ENCODE results near the gene ADPRH.

ADPRH gene

GRCh38 chr3:119619094-119619493 lies 39.8 kb downstream of the ADPRH start:
- ATAC-seq (ENCODE audit: low read depth): no peak
- no peaks in the 10 kb centered on the region for H3K36me3 Mint-ChIP-seq

DNA sequence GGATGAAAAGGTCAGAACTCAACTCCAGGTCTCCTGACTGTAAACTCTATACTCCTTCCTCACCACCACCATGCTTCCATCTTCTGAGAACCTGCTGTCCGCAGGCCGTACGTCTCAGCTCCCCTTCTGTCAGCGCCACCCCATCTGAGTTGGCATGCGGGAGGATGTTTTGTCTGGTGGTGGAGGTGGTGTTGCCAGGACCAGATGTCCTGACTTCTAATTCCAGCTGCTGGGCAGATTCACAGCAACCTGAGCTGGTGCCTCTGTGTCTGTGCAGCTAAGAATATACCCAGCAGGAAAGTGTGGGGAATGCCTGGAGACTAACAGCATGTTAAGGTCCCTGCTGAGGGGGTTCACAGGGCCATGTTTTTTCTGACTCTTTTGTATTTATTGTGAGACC lies 41.6 kb downstream of the ADPRH start:
- no peak for ATAC-seq (ENCODE audit: low read depth)
- peaks cover 18% of the 10 kb centered on the region for H3K4me1 Mint-ChIP-seq
- DNase-seq (ENCODE audit: low spot score in 2 of 2): no peak
- H3K27me3 Mint-ChIP-seq: no peaks in the 10 kb centered on the region
- no peak overlapping the region for H3K27ac Mint-ChIP-seq
- no peaks in the 10 kb centered on the region for H3K36me3 Mint-ChIP-seq
- no peaks in the 10 kb centered on the region for H3K9me3 Mint-ChIP-seq
- H3K4me3 Mint-ChIP-seq: no peak overlapping the region

More at GRCh38 chr3:119619094-119619493, 39.8 kb downstream of the ADPRH start:
- H3K27ac Mint-ChIP-seq: no peak overlapping the region
- H3K4me3 Mint-ChIP-seq: no peak overlapping the region
- H3K27me3 Mint-ChIP-seq: no peaks in the 10 kb centered on the region
- H3K4me1 Mint-ChIP-seq: peaks cover 10% of the 10 kb centered on the region
- no peak for DNase-seq (ENCODE audit: low spot score in 2 of 2)
- H3K9me3 Mint-ChIP-seq: no peaks in the 10 kb centered on the region

DNA sequence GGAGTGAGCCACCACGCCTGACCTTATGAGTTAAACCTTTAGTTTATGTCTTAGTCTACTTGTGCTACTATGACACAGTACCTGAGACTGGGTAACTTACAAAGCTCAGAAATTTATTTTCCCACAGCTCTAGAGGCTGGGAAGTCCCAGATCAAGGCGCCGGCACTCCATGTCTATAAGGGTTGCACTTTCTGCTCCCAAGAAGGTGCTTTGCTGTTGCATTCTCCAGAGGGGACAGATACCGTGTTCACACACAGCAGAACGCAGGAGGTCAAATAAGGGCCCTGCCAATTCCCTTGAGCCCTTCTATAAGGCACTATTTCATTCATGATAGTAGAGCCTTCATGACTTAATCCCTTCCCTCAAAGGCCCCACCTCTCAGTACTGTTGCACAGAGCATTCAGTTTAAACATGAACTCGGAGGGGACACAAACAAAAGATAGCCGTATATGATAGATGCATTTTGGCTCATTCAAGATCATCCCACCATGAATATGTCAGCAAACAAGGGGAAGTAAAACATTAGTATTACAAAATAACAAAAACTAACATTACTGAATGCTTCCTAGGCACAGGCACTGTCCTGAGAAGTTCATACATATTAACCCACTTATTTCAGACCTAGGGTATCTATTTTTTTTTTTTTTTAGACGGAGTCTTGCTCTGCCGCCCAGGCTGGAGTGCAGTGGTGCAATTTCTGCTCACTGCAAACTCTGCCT lies 44.9 kb downstream of the ADPRH start:
- Mint-ChIP-seq H3K27ac (no peak overlapping the region), H3K4me1 (peaks cover 37% of the 10 kb centered on the region), H3K4me3 (no peak overlapping the region), H3K9me3 (no peaks in the 10 kb centered on the region), H3K27me3 (no peaks in the 10 kb centered on the region), H3K36me3 (no peaks in the 10 kb centered on the region)
- ATAC-seq (ENCODE audit: low read depth) (no peak), DNase-seq (ENCODE audit: low spot score in 2 of 2) (no peak)

DNA sequence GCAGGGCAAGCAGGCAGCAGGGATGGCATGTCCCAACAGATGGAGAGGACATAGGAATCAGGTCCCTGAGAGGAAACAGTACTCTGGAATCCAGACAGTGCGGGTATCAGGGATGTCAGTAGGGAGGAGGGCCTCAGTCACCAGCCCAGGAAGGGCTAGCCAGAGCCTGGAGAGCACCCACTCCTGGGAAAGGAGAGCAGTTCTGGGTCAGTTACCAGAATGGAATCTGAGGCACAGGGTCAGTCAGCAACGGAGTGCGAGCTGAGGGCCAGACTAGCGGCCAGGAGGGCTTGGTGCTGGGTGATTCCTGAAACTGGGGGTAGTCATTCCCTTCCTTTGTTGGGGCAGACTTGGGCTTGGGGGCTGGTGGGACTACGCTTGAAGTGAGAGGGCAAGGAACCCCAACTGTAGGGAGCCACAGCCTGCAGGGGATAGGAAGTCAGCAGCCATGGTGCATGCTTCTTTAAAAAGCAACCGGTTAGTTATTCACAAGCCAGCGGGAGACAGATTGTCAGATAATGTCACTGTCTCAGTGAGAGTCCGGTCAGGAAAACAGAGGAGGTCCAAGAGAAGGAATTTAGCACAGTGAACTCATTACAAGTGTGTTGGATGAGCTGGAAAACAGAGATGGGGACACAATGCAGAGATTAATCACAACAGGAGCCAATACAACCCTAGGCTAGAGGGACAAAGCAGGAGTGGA lies 46.3 kb downstream of the ADPRH start:
- peaks cover 34% of the 10 kb centered on the region for H3K4me1 Mint-ChIP-seq
- H3K36me3 Mint-ChIP-seq: no peaks in the 10 kb centered on the region
- DNase-seq (ENCODE audit: low spot score in 2 of 2): no peak
- H3K27ac Mint-ChIP-seq: peak overlapping the region; percentile 80
- no peak overlapping the region for H3K4me3 Mint-ChIP-seq
- no peaks in the 10 kb centered on the region for H3K9me3 Mint-ChIP-seq
- no peaks in the 10 kb centered on the region for H3K27me3 Mint-ChIP-seq
- ATAC-seq (ENCODE audit: low read depth): no peak

DNA sequence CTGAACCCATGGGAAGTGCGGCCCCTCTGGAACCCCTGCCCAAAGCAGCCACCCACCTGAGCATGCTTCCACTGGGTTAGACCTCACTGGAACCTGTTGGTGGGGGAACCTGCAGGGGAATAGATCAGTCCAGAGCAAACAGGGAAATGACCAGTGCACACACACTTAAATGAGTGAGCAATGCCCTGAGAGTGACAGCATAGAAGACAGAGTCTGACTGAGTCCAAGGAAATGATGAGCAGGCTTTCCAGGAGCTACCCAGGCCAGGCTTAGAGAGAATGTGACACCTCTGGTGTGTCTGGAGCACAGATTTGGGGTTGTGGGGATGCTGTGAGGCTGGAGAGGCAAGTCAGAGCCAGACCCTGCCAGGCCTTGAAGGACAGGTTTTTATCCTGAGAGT lies 46.9 kb downstream of the ADPRH start:
- Mint-ChIP-seq H3K4me3 (peak overlapping the region; percentile 24), H3K27ac (peak overlapping the region; percentile 80), H3K36me3 (no peaks in the 10 kb centered on the region), H3K9me3 (no peaks in the 10 kb centered on the region), H3K4me1 (peaks cover 34% of the 10 kb centered on the region), H3K27me3 (no peaks in the 10 kb centered on the region)
- ATAC-seq (ENCODE audit: low read depth) (no peak), DNase-seq (ENCODE audit: low spot score in 2 of 2) (no peak)

- Mint-ChIP-seq H3K27ac (peak overlapping the region; percentile 96), H3K27me3 (no peaks in the 10 kb centered on the region), H3K4me1 (peaks cover 34% of the 10 kb centered on the region), H3K36me3 (no peaks in the 10 kb centered on the region), H3K9me3 (no peaks in the 10 kb centered on the region), H3K4me3 (peak overlapping the region; percentile 74)
- DNase-seq (ENCODE audit: low spot score in 2 of 2): peak; percentile 13 to 22
- ATAC-seq (ENCODE audit: low read depth): peak; percentile 34
Observed at GRCh38 chr3:119627461-119627860, 48.2 kb downstream of the ADPRH start.

GRCh38 chr3:119628390-119628789 lies 49.1 kb downstream of the ADPRH start:
- peak; percentile 84 for ATAC-seq (ENCODE audit: low read depth)
- Mint-ChIP-seq H3K4me1 (peaks cover 34% of the 10 kb centered on the region), H3K4me3 (peak overlapping the region; percentile 74), H3K36me3 (no peaks in the 10 kb centered on the region), H3K27ac (peak overlapping the region; percentile 96), H3K9me3 (no peaks in the 10 kb centered on the region), H3K27me3 (no peaks in the 10 kb centered on the region)
- peak; percentile 55 to 63 for DNase-seq (ENCODE audit: low spot score in 2 of 2)

DNA sequence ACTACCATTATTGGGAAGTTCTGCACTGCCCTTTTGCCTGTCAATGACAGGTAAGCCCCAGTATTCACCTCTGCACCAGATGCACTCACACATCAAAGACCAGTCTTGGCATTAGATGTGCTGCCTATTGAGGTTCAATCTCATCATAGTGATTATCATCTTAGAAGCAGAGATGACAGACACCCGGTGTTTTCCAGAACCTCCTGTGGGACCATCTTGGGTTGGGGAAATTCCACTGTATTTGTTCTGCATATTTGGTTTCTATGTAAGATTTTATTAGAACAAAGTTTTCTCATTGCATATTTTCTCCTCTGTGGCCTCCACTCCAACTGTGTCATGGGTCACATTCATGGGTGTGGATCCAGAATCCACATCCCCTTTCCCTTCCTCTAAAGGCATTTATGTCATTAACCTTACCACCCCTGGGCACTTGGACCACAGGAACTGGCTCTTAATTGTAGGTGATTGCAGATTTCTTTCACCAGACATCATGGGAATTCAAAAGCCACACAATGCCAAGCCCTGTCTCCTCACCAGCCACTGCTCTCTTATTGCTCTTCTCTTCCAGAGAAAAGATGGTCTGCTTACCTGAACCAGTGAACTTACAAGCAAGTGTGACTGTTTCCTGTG lies 49.6 kb downstream of the ADPRH start:
- no peaks in the 10 kb centered on the region for H3K27me3 Mint-ChIP-seq
- peak overlapping the region; percentile 74 for H3K4me3 Mint-ChIP-seq
- ATAC-seq (ENCODE audit: low read depth) (peak; percentile 73), DNase-seq (ENCODE audit: low spot score in 2 of 2) (peak in 1 of 2 donors; percentile 48)
- H3K4me1 Mint-ChIP-seq: peaks cover 34% of the 10 kb centered on the region
- H3K9me3 Mint-ChIP-seq: no peaks in the 10 kb centered on the region
- no peaks in the 10 kb centered on the region for H3K36me3 Mint-ChIP-seq
- peak overlapping the region; percentile 96 for H3K27ac Mint-ChIP-seq

DNA sequence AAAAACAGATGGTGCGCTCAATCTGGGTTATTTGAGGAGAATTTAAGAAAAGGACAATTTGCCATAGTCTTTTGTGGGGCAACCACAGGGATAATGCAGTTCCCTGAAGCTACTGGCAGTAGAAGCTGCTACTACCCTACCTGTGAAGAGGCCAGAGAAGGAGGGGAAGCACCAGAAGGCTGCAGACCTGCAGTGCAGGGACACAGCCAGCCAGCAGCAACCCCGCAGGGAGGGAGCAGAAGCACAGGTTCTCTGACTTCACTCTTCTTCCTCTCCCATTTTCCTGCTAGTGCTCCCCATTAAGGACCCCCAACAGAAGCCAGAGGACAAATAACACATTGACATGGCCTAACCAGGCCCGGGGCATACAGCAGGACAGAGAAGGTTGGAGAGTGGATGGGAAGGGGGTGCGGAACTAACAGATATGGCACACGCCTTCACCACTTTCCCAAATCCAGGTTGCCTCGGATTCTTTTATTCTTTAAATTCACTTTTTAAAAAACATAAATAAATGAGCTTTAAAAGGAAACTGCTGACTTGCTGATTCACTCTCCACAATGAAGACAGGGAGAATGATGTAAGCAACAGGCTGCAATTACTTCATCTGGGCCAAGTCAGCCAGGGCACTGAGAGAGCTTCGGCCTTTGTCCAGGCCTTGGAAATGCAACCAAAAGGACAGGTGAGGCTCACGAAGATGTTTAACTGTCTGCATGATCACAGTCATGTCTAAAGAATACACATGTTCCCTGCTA lies 51.0 kb downstream of the ADPRH start:
- DNase-seq (ENCODE audit: low spot score in 2 of 2) (no peak), ATAC-seq (ENCODE audit: low read depth) (no peak)
- H3K4me1 Mint-ChIP-seq: peaks cover 30% of the 10 kb centered on the region
- no peaks in the 10 kb centered on the region for H3K9me3 Mint-ChIP-seq
- H3K36me3 Mint-ChIP-seq: no peaks in the 10 kb centered on the region
- no peak overlapping the region for H3K4me3 Mint-ChIP-seq
- peak overlapping the region; percentile 96 for H3K27ac Mint-ChIP-seq
- H3K27me3 Mint-ChIP-seq: no peaks in the 10 kb centered on the region

- DNase-seq (ENCODE audit: low spot score in 2 of 2): no peak
- Mint-ChIP-seq H3K4me3 (no peak overlapping the region), H3K27me3 (no peaks in the 10 kb centered on the region), H3K9me3 (no peaks in the 10 kb centered on the region), H3K36me3 (no peaks in the 10 kb centered on the region), H3K27ac (peak overlapping the region; percentile 39), H3K4me1 (peaks cover 26% of the 10 kb centered on the region)
- no peak for ATAC-seq (ENCODE audit: low read depth)
Observed at GRCh38 chr3:119630880-119631329, 51.6 kb downstream of the ADPRH start.

GRCh38 chr3:119631516-119631915 lies 52.2 kb downstream of the ADPRH start:
- H3K27ac Mint-ChIP-seq: peak overlapping the region; percentile 39
- H3K4me3 Mint-ChIP-seq: no peak overlapping the region
- H3K9me3 Mint-ChIP-seq: no peaks in the 10 kb centered on the region
- no peak for ATAC-seq (ENCODE audit: low read depth)
- H3K36me3 Mint-ChIP-seq: no peaks in the 10 kb centered on the region
- no peak for DNase-seq (ENCODE audit: low spot score in 2 of 2)
- no peaks in the 10 kb centered on the region for H3K27me3 Mint-ChIP-seq
- peaks cover 21% of the 10 kb centered on the region for H3K4me1 Mint-ChIP-seq

DNA sequence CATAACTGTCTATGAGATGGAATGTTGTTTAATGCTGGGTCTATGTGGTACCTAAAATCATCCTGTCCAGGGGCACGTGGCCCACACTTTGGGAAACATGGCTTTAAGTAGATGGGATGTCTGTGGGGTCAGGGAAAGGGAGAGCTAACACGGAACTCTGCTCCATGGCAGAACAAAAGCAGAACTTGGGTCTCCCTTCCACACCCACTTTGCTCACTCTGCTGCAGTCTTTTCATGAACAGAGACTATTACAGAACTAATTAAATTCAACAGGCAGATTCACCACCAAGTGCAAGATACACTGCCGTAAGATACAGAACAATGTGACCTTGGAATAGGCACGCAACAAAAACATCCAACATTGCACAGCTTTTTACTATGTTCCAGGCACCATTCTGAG lies 52.9 kb downstream of the ADPRH start:
- Mint-ChIP-seq H3K27ac (no peak overlapping the region), H3K4me1 (peaks cover 21% of the 10 kb centered on the region)

GRCh38 chr3:119632829-119633228 lies 53.5 kb downstream of the ADPRH start:
- Mint-ChIP-seq H3K4me1 (peaks cover 19% of the 10 kb centered on the region), H3K9me3 (no peaks in the 10 kb centered on the region), H3K27ac (no peak overlapping the region), H3K4me3 (no peak overlapping the region), H3K36me3 (no peaks in the 10 kb centered on the region), H3K27me3 (no peaks in the 10 kb centered on the region)
- no peak for DNase-seq (ENCODE audit: low spot score in 2 of 2)
- no peak for ATAC-seq (ENCODE audit: low read depth)

More for the DNA sequence above, 52.9 kb downstream of the ADPRH start:
- Mint-ChIP-seq H3K27me3 (no peaks in the 10 kb centered on the region), H3K36me3 (no peaks in the 10 kb centered on the region), H3K4me3 (no peak overlapping the region), H3K9me3 (no peaks in the 10 kb centered on the region)
- ATAC-seq (ENCODE audit: low read depth): no peak
- DNase-seq (ENCODE audit: low spot score in 2 of 2): no peak

GRCh38 chr3:119635719-119636118 lies 56.4 kb downstream of the ADPRH start:
- no peak for DNase-seq (ENCODE audit: low spot score in 2 of 2)
- peaks cover 17% of the 10 kb centered on the region for H3K4me1 Mint-ChIP-seq
- ATAC-seq (ENCODE audit: low read depth): no peak
- no peaks in the 10 kb centered on the region for H3K27me3 Mint-ChIP-seq
- H3K9me3 Mint-ChIP-seq: no peaks in the 10 kb centered on the region
- no peak overlapping the region for H3K4me3 Mint-ChIP-seq
- H3K36me3 Mint-ChIP-seq: peaks cover 2% of the 10 kb centered on the region
- H3K27ac Mint-ChIP-seq: no peak overlapping the region
